Gastrocnemius medialis (tissue), 4 donors: ENCODE data around the gene PRR33.

Source experiments
- CTCF ChIP-seq, 5 experiments: fragments of 450-650 bp in 3 of 5; fragments of 200-600 bp in 2 of 5; sonication (generic) in 2 of 5; IDR thresholded peaks in 4 of 5; conservative IDR thresholded peaks in 1 of 5; 1 replicate in 4 of 5; 2 replicates in 1 of 5; pipeline ENCODE4 v1.5.1; 2016 to 2019; ENCODE audit warnings: antibody characterized with exemption in 5 of 5, mild to moderate bottlenecking in 3 of 5, moderate library complexity in 3 of 5
- POLR2A ChIP-seq, 2 donors: fragments of 450-650 bp; IDR thresholded peaks; one replicate each; pipeline ENCODE4 v1.6.1; 2017; ENCODE audit warnings: antibody characterized with exemption in 2 of 2, mild to moderate bottlenecking in 2 of 2, moderate library complexity in 2 of 2

- TF ChIP-seq POLR2A (IDR thresholded peaks at IDR 0.05) (no peak), CTCF (IDR thresholded peaks at IDR 0.05 in 4 of 5, conservative IDR thresholded peaks at IDR 0.05 in 1 of 5) (no peak)
These were observed 49.3 kb downstream of the PRR33 start for GRCh38 chr11:1842149-1843097.
